Measurements from ENCODE around the gene ARHGEF17. TPM values are rescaled to one million over a fixed set of nuclear protein-coding genes. Genes with fewer than 3 reads are reported as not detected.

ARHGEF17 gene
- total RNA-seq, 2 experiments from 2014 or later, result 0.07 to 0.41 TPM

DNA sequence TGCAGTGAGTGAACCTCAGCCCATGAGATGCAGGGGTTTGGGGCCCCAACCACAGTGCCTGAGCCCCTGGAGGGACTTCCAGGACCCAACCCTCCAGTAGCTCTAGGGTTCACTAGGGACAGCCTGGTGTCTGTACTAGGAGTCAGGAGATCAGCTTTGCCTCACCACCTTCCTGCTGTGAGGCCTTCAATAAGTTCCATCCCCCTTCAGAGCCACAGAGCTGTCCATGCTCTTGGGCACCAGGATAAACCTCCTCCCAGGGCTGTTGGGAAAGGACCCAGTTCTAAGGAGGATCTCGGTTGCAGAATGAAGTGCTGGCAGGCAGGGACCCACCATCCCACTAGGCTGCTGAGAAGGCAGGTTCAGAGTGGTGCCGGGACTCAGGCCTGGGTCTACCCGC is 9.7 kb downstream of the ARHGEF17 start:
- DNase-seq (no peak), ATAC-seq (no peak)
- Mint-ChIP-seq H3K36me3 (ENCODE audit: low read depth) (no peaks in the 10 kb centered on the region), H3K27me3 (no peaks in the 10 kb centered on the region), H3K27ac (no peak overlapping the region), H3K9me3 (no peaks in the 10 kb centered on the region), H3K4me1 (ENCODE audit: low read depth) (peaks cover 4% of the 10 kb centered on the region), H3K4me3 (no peak overlapping the region)
- intact Hi-C loops (cut with micrococcal nuclease), result no loop called here
- ChIA-PET CTCF (interaction anchor here (1.0 to 1.5 kb wide), 5 partner anchors 10 to 81 kb away, joined by 3 read pairs; partner anchors contain the start of gene ARHGEF17), POLR2A (interaction anchor here (0.9 kb wide), 1 partner anchor 23 kb away, joined by 3 read pairs; no protein-coding TSS in a partner anchor)
- TF ChIP-seq, protein P1, sequence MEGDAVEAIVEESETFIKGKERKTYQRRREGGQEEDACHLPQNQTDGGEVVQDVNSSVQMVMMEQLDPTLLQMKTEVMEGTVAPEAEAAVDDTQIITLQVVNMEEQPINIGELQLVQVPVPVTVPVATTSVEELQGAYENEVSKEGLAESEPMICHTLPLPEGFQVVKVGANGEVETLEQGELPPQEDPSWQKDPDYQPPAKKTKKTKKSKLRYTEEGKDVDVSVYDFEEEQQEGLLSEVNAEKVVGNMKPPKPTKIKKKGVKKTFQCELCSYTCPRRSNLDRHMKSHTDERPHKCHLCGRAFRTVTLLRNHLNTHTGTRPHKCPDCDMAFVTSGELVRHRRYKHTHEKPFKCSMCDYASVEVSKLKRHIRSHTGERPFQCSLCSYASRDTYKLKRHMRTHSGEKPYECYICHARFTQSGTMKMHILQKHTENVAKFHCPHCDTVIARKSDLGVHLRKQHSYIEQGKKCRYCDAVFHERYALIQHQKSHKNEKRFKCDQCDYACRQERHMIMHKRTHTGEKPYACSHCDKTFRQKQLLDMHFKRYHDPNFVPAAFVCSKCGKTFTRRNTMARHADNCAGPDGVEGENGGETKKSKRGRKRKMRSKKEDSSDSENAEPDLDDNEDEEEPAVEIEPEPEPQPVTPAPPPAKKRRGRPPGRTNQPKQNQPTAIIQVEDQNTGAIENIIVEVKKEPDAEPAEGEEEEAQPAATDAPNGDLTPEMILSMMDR (IDR thresholded peaks at IDR 0.05), result no peak

DNA sequence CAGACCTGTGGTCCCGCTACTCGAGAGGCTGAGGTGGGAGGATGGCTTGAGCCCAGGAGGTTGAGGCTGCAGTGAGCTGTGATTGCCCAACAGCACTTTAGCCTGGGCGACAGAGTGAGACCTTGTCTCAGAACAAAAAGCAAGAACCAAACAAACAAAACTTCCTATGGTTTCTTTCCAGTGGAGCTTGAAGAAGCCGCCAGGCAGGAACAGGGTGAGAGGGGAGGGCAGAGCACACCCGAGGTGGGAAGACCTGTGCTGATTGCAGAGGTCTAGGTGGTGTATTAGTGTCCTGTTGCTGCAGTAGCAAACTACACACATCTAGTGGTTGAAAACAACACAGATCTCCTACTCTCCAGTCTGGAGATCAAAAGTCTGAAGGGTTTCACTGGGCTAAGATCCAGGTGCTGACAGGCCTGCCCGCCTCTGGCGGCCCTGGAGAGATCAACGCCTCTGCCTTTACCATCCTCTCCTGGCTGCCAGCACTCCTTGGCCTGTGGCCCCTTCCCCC is 10.5 kb downstream of the ARHGEF17 start:
- Mint-ChIP-seq H3K4me3 (no peak overlapping the region), H3K27me3 (no peaks in the 10 kb centered on the region), H3K9me3 (no peaks in the 10 kb centered on the region), H3K27ac (no peak overlapping the region), H3K36me3 (ENCODE audit: low read depth) (no peaks in the 10 kb centered on the region), H3K4me1 (ENCODE audit: low read depth) (peaks cover 4% of the 10 kb centered on the region)
- TF ChIP-seq, protein P1 (IDR thresholded peaks at IDR 0.05), result no peak
- ATAC-seq, result no peak
- ChIA-PET POLR2A (no interaction called here), CTCF (interaction anchor here (0.7 to 1.5 kb wide), 4 partner anchors 11 to 82 kb away, joined by 3 read pairs; partner anchors contain the start of gene ARHGEF17)
- no peak for DNase-seq
- intact Hi-C loops (cut with micrococcal nuclease), result no loop called here

DNA sequence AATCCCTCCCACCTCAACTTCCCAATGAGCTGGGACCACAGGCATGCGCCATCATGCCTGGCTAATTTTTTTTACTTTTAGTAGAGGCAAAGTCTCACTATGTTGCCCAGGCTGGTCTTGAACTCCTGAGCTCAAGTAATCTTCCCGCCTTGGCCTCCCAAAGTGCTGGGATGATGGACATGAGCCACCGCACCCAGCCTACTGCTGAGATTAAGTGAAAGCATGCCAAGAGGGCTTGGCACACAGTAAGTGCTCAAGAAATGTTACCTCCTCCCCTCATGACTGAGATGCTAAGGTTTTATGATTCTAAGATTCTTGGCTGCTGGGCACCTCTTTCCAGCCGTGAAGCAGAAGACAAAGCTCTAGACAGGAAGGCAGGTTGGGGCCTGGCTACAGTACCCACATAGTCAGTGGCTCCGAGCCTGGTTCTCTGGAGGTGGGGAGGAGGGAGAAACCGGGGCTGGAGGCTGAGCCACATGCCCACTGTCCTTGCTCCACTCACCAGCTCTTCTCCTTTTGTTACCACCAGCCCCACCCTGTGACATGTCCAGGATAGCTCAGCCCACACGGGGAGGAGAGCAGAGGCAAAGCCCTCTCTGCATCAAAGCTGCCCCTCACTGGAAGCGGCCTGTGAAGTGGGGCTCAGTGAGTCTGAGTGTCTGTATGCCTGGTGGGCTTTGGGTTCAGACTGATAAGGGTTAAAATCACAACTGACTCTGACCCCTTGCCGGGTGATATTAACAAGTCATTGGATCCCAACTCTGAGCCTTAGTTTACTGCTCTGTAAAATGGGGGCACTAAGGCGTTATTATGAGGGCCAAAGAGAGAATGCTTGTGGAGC is 12.9 kb downstream of the ARHGEF17 start:
- no peak for ATAC-seq
- DNase-seq, result no peak
- Mint-ChIP-seq H3K27ac (no peak overlapping the region), H3K9me3 (no peaks in the 10 kb centered on the region), H3K4me1 (ENCODE audit: low read depth) (peaks cover 4% of the 10 kb centered on the region), H3K36me3 (ENCODE audit: low read depth) (no peaks in the 10 kb centered on the region), H3K27me3 (no peaks in the 10 kb centered on the region), H3K4me3 (no peak overlapping the region)
- POLR2A ChIA-PET, result interaction anchor here (0.9 to 1.1 kb wide), 2 partner anchors 12 to 14 kb away, joined by 3 to 5 read pairs; no protein-coding TSS in a partner anchor
- CTCF ChIA-PET, result interaction anchor here (2.0 to 3.3 kb wide), 2 partner anchors 14 kb away, joined by 7 to 14 read pairs; no protein-coding TSS in a partner anchor
- TF ChIP-seq, protein P1 (IDR thresholded peaks at IDR 0.05), result no peak
- intact Hi-C loops (cut with micrococcal nuclease), result no loop called here

DNA sequence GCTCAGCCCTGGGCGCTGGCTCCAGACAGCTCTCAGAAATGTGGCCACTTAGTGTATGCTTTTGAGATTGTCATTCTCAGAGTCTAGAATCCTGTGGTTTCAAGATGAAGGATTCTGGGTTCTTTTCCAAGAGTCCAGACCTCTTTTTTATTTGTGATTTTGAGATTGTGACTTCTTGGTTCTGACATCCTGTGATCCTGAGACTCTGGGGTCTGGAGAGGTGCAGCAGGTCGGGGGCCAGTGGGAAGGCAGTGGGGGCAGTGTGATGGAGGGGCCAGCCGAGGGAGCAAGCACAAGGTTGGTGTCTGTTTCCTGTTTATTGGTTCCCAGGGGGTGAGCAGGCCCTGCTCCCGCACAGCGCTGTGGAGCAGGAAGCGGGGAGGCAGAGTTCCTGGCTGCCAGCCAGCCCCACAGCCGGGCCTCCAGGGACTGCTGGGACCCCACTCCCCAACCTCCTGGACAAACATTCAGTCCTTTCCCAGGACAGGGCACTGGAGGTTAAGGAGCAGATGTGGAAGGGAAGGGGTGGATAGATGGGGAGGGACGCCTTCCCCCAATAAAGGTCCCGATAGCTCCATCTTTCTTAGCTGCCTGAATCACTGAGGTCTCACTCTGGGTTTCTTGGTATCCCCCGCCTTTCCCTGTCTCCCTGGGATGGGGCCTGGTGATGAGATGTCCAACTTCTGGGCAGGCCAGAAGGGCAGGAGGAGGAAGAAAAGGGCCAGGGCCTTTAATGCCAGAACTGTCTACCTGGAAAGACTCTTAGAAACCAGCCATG is 13.7 kb downstream of the ARHGEF17 start:
- no peak overlapping the region for H3K27ac Mint-ChIP-seq

More for the DNA sequence above, 13.7 kb downstream of the ARHGEF17 start:
- H3K36me3 Mint-ChIP-seq (ENCODE audit: low read depth), result no peaks in the 10 kb centered on the region
- TF ChIP-seq, protein P1 (IDR thresholded peaks at IDR 0.05), result no peak
- DNase-seq, result no peak
- no peaks in the 10 kb centered on the region for H3K9me3 Mint-ChIP-seq
- POLR2A ChIA-PET, result interaction anchor here (1.1 kb wide), 1 partner anchor 13 kb away, joined by 3 read pairs; no protein-coding TSS in a partner anchor
- intact Hi-C loops (cut with micrococcal nuclease), result no loop called here
- no peaks in the 10 kb centered on the region for H3K27me3 Mint-ChIP-seq
- no peak overlapping the region for H3K4me3 Mint-ChIP-seq
- CTCF ChIA-PET, result interaction anchor here (2.0 to 3.3 kb wide), 2 partner anchors 13 to 15 kb away, joined by 7 to 14 read pairs; no protein-coding TSS in a partner anchor
- ATAC-seq, result no peak
- peaks cover 4% of the 10 kb centered on the region for H3K4me1 Mint-ChIP-seq (ENCODE audit: low read depth)
